GM21717 (cell line): ENCODE results near the gene SULF2.

Experiments
- ATAC-seq: cut with Tn5 transposase; IDR thresholded peaks from one replicate; pipeline ENCODE4 v1.9.1; 2021; ENCODE audit warnings: mild to moderate bottlenecking, moderate library complexity; ENCODE audit not compliant: unreplicated experiment

Gene SULF2

DNA sequence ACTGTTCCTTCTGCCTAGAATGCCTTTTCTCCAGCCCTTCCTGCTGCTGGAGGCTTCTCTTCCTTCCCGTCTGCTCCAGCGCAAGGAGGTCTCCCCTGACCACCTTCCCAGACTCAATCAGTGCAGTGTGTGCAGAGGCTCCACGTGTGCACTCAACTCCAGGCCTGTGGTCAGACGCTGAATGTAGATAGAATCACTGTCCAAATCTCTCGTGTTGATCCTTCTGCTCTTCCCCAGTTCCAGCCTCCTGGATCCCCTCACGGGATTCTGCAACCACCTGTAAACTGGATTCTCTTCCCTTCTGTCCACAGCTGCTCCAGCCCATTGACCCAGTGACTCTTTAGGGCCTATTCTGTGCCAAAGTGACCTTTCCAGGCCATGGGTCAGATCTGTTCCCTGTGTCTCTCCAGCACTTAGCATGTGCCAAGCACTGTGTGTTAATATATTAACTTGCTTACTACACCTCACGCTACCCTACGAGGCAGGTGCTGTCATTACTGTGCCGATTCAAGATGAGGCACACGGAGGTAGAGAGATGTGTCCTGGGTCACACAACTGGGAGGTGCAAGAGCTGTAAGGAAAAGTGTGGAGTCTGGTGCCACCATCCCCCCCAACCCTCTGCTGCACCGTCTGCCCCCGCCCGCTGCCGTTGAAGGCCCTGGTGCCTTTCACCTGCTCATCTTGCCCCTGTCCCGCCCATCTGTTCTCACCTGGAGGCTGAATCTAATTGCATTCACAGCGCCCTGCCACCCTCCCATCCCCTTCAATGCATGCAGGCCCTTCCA, 112.2 kb downstream of the SULF2 start:
- ATAC-seq, result no peak

- ATAC-seq, result no peak
Measured at GRCh38 chr20:47672166-47672565, 113.1 kb downstream of the SULF2 start.

GRCh38 chr20:47670913-47671312, 114.4 kb downstream of the SULF2 start:
- no peak for ATAC-seq

DNA sequence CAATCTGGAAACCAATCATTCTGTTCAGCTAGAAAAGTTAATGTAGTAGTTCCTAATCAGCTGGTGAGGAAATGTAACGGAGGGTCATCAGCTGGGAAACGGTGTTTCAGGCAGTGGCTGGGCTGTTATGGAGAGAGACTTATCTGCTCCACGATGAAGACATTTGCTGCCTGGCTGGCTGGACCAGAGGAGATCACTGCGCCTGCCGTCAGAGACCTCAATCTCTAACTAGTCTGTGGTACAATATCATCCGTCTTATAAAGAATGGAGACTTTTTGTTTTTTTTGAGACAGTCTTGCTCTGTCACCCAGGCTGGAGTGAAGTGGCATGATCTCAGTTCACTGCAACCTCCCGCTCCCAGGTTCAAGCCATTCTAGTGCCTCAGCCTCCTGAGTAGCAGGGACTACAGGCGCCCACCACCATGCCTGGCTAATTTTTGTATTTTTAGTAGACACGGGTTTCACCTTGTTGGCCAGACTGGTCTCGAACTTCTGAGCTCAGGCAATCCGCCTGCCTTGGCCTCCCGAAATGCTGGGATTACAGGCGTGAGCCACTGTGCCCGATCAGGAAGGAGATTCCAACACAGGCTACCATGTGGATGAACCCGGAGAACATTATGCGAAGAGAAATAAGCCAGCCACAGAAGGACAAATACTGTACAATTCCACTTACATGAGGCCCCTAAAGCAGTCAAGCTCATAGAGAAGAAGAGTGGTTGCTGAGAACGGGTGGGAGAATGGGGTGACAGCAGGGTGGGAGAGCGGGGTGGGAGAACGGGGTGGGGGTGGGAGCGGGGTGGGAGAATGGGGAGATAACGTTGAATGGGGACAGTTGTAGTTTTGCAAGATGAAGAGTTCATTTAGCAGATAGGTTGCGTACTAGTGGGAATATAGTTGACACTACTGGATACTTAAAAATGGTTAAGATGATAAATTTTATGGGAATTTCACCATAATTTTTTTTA, 115.1 kb downstream of the SULF2 start:
- no peak for ATAC-seq

- no peak for ATAC-seq
Measured at GRCh38 chr20:47669489-47669888, 115.8 kb downstream of the SULF2 start.

- ATAC-seq, result no peak
Measured at GRCh38 chr20:47669152-47669425, 116.2 kb downstream of the SULF2 start.

GRCh38 chr20:47668313-47669151, 116.7 kb downstream of the SULF2 start:
- no peak for ATAC-seq

GRCh38 chr20:47667531-47668312, 117.6 kb downstream of the SULF2 start:
- ATAC-seq, result no peak

DNA sequence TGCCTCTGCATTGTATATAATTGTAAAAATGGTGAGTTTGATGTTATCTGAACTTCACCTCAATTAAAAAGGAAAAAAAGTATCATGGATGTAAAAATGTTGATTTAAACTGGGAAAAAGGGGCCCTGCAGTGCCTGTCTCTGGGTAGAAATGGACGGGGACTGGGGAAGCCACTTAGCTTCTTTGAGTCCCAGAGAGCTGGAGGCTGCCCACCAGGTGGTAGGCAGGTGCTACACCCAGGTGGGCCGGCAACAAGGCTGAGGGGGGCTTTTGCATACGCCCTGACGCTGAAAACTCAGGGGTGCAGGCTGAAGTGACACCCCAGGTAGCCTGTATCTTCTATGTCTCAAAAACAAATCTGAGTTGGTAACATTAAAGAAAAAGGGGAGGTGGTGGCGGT, 118.2 kb downstream of the SULF2 start:
- no peak for ATAC-seq

- no peak for ATAC-seq
Measured at GRCh38 chr20:47666304-47666703, 119.0 kb downstream of the SULF2 start.

DNA sequence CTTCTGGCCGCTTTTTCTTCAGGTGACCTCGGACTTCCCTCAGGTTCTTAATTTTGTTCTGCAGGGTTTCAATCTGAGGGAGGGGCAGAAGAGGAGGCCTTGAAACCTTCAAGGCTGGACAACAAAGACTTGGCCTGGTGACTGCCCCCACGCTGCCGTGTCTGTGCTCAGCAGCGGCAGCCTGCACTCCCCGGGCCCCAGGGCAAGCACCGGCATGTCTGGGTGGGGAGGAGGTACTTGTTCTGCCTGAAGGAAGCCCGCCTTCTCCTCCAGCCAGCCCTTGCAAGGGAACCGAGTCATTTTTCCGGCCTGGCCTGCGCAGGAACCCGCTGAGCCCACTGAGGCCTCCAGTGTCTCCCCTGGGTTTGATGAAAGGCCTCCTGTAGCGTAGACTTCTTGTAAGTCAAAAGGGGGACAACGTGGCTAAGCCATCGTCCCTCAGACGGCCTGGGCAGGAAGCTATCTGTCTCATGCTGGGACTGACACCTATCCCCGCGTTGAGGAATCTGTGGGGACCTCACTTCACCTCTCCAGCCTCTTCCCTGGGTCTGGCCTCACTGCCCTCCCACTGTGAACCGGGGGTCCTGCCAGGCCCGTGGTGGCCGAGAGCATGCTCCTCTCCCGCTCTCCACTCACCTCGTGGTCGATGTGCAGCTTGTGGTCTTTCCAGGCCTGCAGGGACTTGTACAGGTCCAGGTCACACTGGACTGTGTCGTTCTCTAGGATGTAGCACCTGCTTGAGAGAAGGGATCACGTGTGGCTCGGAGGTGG, 119.9 kb downstream of the SULF2 start:
- ATAC-seq, result no peak

GRCh38 chr20:47664744-47665143, 120.5 kb downstream of the SULF2 start:
- no peak for ATAC-seq

- no peak for ATAC-seq
Measured at GRCh38 chr20:47664068-47664437, 121.2 kb downstream of the SULF2 start.

DNA sequence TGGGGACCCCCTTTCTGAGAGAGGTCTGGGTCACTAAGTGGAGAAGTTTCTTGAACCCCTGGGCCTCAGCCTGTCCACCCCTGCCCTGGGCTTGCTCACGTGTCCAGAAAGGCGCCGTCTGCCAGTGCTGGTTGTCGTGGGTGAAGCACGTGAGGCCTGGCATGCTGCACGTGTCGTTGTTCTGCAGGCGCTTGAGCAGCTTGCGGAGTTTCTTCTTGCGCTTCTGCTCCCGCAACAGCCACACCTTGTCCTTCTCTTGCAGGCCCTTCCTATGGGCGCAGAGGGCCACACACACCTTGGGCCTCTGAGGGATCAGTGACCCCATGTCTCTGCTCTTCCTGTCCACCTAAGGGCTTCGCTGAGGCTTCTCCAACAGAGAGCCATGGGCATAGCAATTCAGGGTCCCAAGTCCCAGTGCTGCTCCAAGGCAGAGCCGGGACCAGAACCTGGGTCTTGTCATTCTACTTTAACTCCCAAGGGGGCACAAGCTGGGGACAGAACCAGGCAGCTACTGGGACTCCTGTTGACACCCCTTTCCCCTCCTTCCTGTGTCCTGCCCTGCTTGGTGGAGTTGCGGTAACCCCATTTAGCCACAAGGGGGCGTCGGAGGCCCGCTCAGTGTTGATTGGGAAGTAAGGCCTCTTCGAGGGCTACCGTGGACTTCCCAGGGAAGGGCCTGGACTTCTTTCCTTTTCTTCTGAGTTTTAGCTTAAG, 121.8 kb downstream of the SULF2 start:
- no peak for ATAC-seq

- no peak for ATAC-seq
Measured at GRCh38 chr20:47662483-47663353, 122.6 kb downstream of the SULF2 start.

DNA sequence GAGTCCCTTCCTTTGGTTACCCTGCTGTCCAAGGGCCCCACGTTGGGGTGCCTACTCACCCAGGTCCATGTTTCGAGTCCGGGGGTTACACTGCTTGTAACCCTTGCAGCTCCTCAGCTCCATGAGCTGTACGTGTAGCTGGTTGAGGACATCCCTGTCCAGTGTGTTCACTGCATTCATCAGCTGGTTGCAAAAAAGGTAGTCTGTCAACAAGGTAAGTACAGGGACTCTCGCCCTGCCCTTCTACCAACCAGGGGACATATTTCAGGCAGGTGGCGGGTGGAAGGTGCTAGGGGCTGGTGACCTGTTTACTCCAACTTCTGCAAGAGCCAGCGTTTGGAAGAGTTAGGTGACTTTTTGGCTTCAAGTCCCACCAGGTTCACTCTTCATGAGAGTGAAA, 123.6 kb downstream of the SULF2 start:
- ATAC-seq, result no peak

GRCh38 chr20:47660983-47661700, 124.1 kb downstream of the SULF2 start:
- ATAC-seq, result no peak

- ATAC-seq, result no peak
Measured at GRCh38 chr20:47660602-47660905, 124.7 kb downstream of the SULF2 start.
